Measurements from ENCODE around the gene KCTD16. TPM values are rescaled to one million over a fixed set of nuclear protein-coding genes. Genes with fewer than 3 reads are reported as not detected.

KCTD16 gene
- total RNA-seq, 1 donor from 2014 or later = 0.64 TPM

- no peak for DNase-seq (ENCODE audit: low read depth)
Observed at GRCh38 chr5:144329681-144330080, 159.0 kb downstream of the KCTD16 start.

GRCh38 chr5:144331361-144331760, 160.7 kb downstream of the KCTD16 start:
- no peak for DNase-seq (ENCODE audit: low read depth)

GRCh38 chr5:144332265-144332664, 161.6 kb downstream of the KCTD16 start:
- no peak for DNase-seq (ENCODE audit: low read depth)

- DNase-seq (ENCODE audit: low read depth) = peak; percentile 45
Observed at GRCh38 chr5:144333336-144333920, 162.8 kb downstream of the KCTD16 start.

- no peak for DNase-seq (ENCODE audit: low read depth)
Observed at GRCh38 chr5:144335561-144335960, 164.9 kb downstream of the KCTD16 start.

GRCh38 chr5:144336191-144336961, 165.7 kb downstream of the KCTD16 start:
- no peak for DNase-seq (ENCODE audit: low read depth)

- DNase-seq (ENCODE audit: low read depth) = peak; percentile 2
Observed at GRCh38 chr5:144352330-144352729, 181.7 kb downstream of the KCTD16 start.

GRCh38 chr5:144352732-144353317, 182.2 kb downstream of the KCTD16 start:
- DNase-seq (ENCODE audit: low read depth) = no peak

- DNase-seq (ENCODE audit: low read depth) = no peak
Observed at GRCh38 chr5:144356489-144356888, 185.8 kb downstream of the KCTD16 start.

GRCh38 chr5:144361406-144361805, 190.7 kb downstream of the KCTD16 start:
- no peak for DNase-seq (ENCODE audit: low read depth)

GRCh38 chr5:144365885-144366284, 195.2 kb downstream of the KCTD16 start:
- no peak for DNase-seq (ENCODE audit: low read depth)

GRCh38 chr5:144367991-144368390, 197.3 kb downstream of the KCTD16 start:
- DNase-seq (ENCODE audit: low read depth) = no peak

- DNase-seq (ENCODE audit: low read depth) = peak; percentile 12
Observed at GRCh38 chr5:144368556-144368955, 197.9 kb downstream of the KCTD16 start.

GRCh38 chr5:144369006-144369405, 198.3 kb downstream of the KCTD16 start:
- no peak for DNase-seq (ENCODE audit: low read depth)

GRCh38 chr5:144370273-144370672, 199.6 kb downstream of the KCTD16 start:
- no peak for DNase-seq (ENCODE audit: low read depth)

- DNase-seq (ENCODE audit: low read depth) = no peak
Observed at GRCh38 chr5:144374637-144375036, 204.0 kb downstream of the KCTD16 start.

- DNase-seq (ENCODE audit: low read depth) = no peak
Observed at GRCh38 chr5:144377207-144377606, 206.5 kb downstream of the KCTD16 start.

GRCh38 chr5:144378681-144379080, 208.0 kb downstream of the KCTD16 start:
- DNase-seq (ENCODE audit: low read depth) = no peak

GRCh38 chr5:144385597-144385996, 214.9 kb downstream of the KCTD16 start:
- DNase-seq (ENCODE audit: low read depth) = no peak

- DNase-seq (ENCODE audit: low read depth) = no peak
Observed at GRCh38 chr5:144386315-144386714, 215.6 kb downstream of the KCTD16 start.

GRCh38 chr5:144390133-144390532, 219.5 kb downstream of the KCTD16 start:
- peak; percentile 13 for DNase-seq (ENCODE audit: low read depth)

- DNase-seq (ENCODE audit: low read depth) = no peak
Observed at GRCh38 chr5:144391044-144391443, 220.4 kb downstream of the KCTD16 start.
